ENCODE results near the gene CDC42EP3. TPM values are rescaled to one million over a fixed set of nuclear protein-coding genes. Genes with fewer than 3 reads are reported as not detected.
A peak's percentile ranks its signal among the peaks of the same experiment; 100 is the strongest.

CDC42EP3 gene
- total RNA-seq, 6 donors from 2014 or later, result 24.5 to 76.2 (median 43.2) TPM

- TF ChIP-seq, protein P1, sequence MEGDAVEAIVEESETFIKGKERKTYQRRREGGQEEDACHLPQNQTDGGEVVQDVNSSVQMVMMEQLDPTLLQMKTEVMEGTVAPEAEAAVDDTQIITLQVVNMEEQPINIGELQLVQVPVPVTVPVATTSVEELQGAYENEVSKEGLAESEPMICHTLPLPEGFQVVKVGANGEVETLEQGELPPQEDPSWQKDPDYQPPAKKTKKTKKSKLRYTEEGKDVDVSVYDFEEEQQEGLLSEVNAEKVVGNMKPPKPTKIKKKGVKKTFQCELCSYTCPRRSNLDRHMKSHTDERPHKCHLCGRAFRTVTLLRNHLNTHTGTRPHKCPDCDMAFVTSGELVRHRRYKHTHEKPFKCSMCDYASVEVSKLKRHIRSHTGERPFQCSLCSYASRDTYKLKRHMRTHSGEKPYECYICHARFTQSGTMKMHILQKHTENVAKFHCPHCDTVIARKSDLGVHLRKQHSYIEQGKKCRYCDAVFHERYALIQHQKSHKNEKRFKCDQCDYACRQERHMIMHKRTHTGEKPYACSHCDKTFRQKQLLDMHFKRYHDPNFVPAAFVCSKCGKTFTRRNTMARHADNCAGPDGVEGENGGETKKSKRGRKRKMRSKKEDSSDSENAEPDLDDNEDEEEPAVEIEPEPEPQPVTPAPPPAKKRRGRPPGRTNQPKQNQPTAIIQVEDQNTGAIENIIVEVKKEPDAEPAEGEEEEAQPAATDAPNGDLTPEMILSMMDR (IDR thresholded peaks at IDR 0.05), result no peak
- TF ChIP-seq POLR2A (IDR thresholded peaks at IDR 0.05) (no peak), EP300 (IDR thresholded peaks at IDR 0.05) (no peak), POLR2AphosphoS5 (IDR thresholded peaks at IDR 0.05) (no peak)
- Histone ChIP-seq H3K27ac (no peak overlapping the region), H3K9me3 (no peaks in the 10 kb centered on the region), H3K36me3 (peaks cover 0 to 2% (median 0%) of the 10 kb centered on the region in 4 donors), H3K4me1 (peaks cover 4 to 14% (median 10%) of the 10 kb centered on the region in 4 donors), H3K4me3 (no peak overlapping the region), H3K27me3 (no peaks in the 10 kb centered on the region)
- DNase-seq (no peak), ATAC-seq (ENCODE audit: low FRiP score in 2 of 2) (no peak)
- WGBS, 2 donors, result 0 to 96% methylated on average over 2 of the region's 2 CpGs
Measured at GRCh38 chr2:37637985-37638384, 33.5 kb downstream of the CDC42EP3 start.

DNA sequence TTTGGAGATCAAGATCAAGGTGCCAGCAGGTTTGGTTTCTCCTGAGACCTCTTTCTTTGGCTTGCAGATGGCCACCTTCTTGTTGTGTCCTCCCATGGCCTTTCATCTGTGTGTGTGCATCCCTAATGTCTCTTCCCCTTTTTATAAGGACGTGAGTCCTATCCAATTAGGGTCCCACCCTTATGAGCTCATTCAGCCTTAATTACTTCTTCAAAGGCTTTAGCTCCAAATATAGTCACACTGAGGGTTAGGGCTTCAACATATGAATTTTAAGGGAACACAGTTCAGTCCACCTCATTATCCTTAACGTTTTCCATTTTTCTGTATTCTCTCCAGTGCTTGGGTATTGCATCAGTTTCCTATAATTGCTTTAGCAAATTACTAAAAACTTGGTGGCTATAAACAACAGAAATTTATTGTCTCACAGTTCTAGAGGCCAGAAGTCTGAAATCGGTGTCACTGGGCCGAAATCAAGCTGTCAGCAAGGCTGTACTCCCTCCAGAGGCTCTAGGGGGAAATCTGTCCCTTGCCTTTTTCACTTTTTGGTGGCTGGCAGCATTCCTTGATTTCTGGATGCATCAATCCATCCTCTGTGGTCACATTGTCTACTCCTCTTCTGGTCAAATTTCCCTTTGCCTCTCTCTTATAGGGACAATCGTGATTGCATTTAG is 34.1 kb downstream of the CDC42EP3 start:
- DNase-seq (no peak), ATAC-seq (ENCODE audit: low FRiP score in 2 of 2) (peak in 1 of 2 donors; percentile 34)
- H3K4me3 ChIP-seq, result no peak overlapping the region
- no peaks in the 10 kb centered on the region for H3K27me3 ChIP-seq
- H3K36me3 ChIP-seq, result no peaks in the 10 kb centered on the region
- no peaks in the 10 kb centered on the region for H3K9me3 ChIP-seq
- 66 to 77% methylated on average over 5 of the region's 5 CpGs for WGBS, 2 donors
- H3K4me1 ChIP-seq, result peaks cover 4 to 11% (median 9%) of the 10 kb centered on the region in 4 donors
- TF ChIP-seq POLR2A (IDR thresholded peaks at IDR 0.05) (no peak), EP300 (IDR thresholded peaks at IDR 0.05) (no peak)
- H3K27ac ChIP-seq, result peak overlapping the region in 1 of 4 donors; percentile 83

- 73 to 97% methylated on average over 4 of the region's 4 CpGs for WGBS, 2 donors
- Histone ChIP-seq H3K27ac (peak overlapping the region in 3 of 4 donors; percentile 33 to 83 (median 82)), H3K4me3 (no peak overlapping the region), H3K9me3 (no peaks in the 10 kb centered on the region), H3K36me3 (no peaks in the 10 kb centered on the region), H3K27me3 (no peaks in the 10 kb centered on the region), H3K4me1 (peaks cover 4 to 11% (median 9%) of the 10 kb centered on the region in 4 donors)
- DNase-seq (no peak), ATAC-seq (ENCODE audit: low FRiP score in 2 of 2) (no peak)
- TF ChIP-seq POLR2A (IDR thresholded peaks at IDR 0.05) (no peak), POLR2AphosphoS5 (IDR thresholded peaks at IDR 0.05) (no peak)
- TF ChIP-seq, protein P1 (IDR thresholded peaks at IDR 0.05), result no peak
Measured at GRCh38 chr2:37636381-37637066, 34.9 kb downstream of the CDC42EP3 start.

- Histone ChIP-seq H3K4me1 (peaks cover 4 to 11% (median 9%) of the 10 kb centered on the region in 4 donors), H3K9me3 (no peaks in the 10 kb centered on the region), H3K36me3 (no peaks in the 10 kb centered on the region), H3K27ac (peak overlapping the region; percentile 33 to 83 (median 71)), H3K27me3 (no peaks in the 10 kb centered on the region), H3K4me3 (no peak overlapping the region)
- WGBS, 2 donors, result 45 to 68% methylated on average over 5 to 8 of the region's 8 CpGs
- DNase-seq (peak in 1 of 2 donors; percentile 76), ATAC-seq (ENCODE audit: low FRiP score in 2 of 2) (peak; percentile 73 to 87)
- TF ChIP-seq EP300 (IDR thresholded peaks at IDR 0.05), result peak in 1 of 4 donors; percentile 45
- TF ChIP-seq, protein P1 (IDR thresholded peaks at IDR 0.05), result no peak
- peak; percentile 31 to 52 for TF ChIP-seq POLR2AphosphoS5 (IDR thresholded peaks at IDR 0.05)
- no peak for TF ChIP-seq POLR2A (IDR thresholded peaks at IDR 0.05)
Measured at GRCh38 chr2:37635504-37636380, 35.7 kb downstream of the CDC42EP3 start.
